ENCODE measurements around the gene NAB1. TPM values are rescaled to one million over a fixed set of nuclear protein-coding genes. Genes with fewer than 3 reads are reported as not detected.
A peak's percentile ranks its signal among the peaks of the same experiment; 100 is the strongest.

Gene NAB1
- total RNA-seq, 1 experiment from 2014 or later = 17.0 TPM

GRCh38 chr2:190678444-190679162 lies 29.7 kb downstream of the NAB1 start:
- CTCF ChIA-PET = interaction anchor here (0.6 kb wide), 1 partner anchor 1617 kb away, joined by 5 read pairs; no protein-coding TSS in a partner anchor

GRCh38 chr2:190679391-190679790 lies 30.5 kb downstream of the NAB1 start:
- Histone ChIP-seq H3K27ac (no peak overlapping the region), H3K9me2 (ENCODE audit: insufficient read depth) (no peaks in the 10 kb centered on the region), H3F3A (ENCODE audit: insufficient read depth, low read depth) (no peaks in the 10 kb centered on the region; the same call in 1 of the 2 replicates), H4K20me1 (ENCODE audit: insufficient read depth) (no peaks in the 10 kb centered on the region), H3K4me1 (replicated peaks; ENCODE audit: insufficient read depth) (no peaks in the 10 kb centered on the region), H3K36me3 (ENCODE audit: low read depth) (no peaks in the 10 kb centered on the region), H3K9me3 (ENCODE audit: insufficient read depth, low read depth) (no peaks in the 10 kb centered on the region), H3K27me3 (ENCODE audit: insufficient read depth, low read depth) (no peaks in the 10 kb centered on the region), H3K4me3 (no peak overlapping the region), H2AFZ (no peak overlapping the region), H3K4me2 (no peak overlapping the region), H3K79me2 (ENCODE audit: low read depth) (no peaks in the 10 kb centered on the region)
- no TSS peak for BruUV-seq (replicated peaks)
- intact Hi-C loops (cut with micrococcal nuclease; ENCODE audit: unreplicated experiment) = no loop called here
- ChIA-PET CTCF (interaction anchor here (0.6 kb wide), 1 partner anchor 1618 kb away, joined by 5 read pairs; no protein-coding TSS in a partner anchor), POLR2A (ENCODE audit: unreplicated experiment) (no interaction called here)
- no peak for DNase-seq
- no peak for TF ChIP-seq EZH2 (IDR thresholded peaks at IDR 0.05; ENCODE audit: low read depth)
- no peak for TF ChIP-seq CTCF (conservative IDR thresholded peaks at IDR 0.05)

More at GRCh38 chr2:190678444-190679162, 29.7 kb downstream of the NAB1 start:
- no peaks in the 10 kb centered on the region for H4K20me1 ChIP-seq (ENCODE audit: insufficient read depth)
- no peak overlapping the region for H3K4me2 ChIP-seq
- DNase-seq = no peak
- H2AFZ ChIP-seq = no peak overlapping the region
- no peak overlapping the region for H3K4me3 ChIP-seq
- intact Hi-C loops (cut with micrococcal nuclease; ENCODE audit: unreplicated experiment) = no loop called here
- no peaks in the 10 kb centered on the region for H3K9me3 ChIP-seq (ENCODE audit: insufficient read depth, low read depth)
- POLR2A ChIA-PET (ENCODE audit: unreplicated experiment) = no interaction called here
- no peaks in the 10 kb centered on the region; the same call in 1 of the 2 replicates for H3F3A ChIP-seq (ENCODE audit: insufficient read depth, low read depth)
- no peak overlapping the region for H3K27ac ChIP-seq
- BruUV-seq (replicated peaks) = no TSS peak
- H3K9me2 ChIP-seq (ENCODE audit: insufficient read depth) = no peaks in the 10 kb centered on the region
- TF ChIP-seq CTCF (conservative IDR thresholded peaks at IDR 0.05) = no peak
- no peak for TF ChIP-seq EZH2 (IDR thresholded peaks at IDR 0.05; ENCODE audit: low read depth)
- H3K27me3 ChIP-seq (ENCODE audit: insufficient read depth, low read depth) = no peaks in the 10 kb centered on the region
- H3K79me2 ChIP-seq (ENCODE audit: low read depth) = no peaks in the 10 kb centered on the region
- H3K4me1 ChIP-seq (replicated peaks; ENCODE audit: insufficient read depth) = no peaks in the 10 kb centered on the region
- H3K36me3 ChIP-seq (ENCODE audit: low read depth) = no peaks in the 10 kb centered on the region

- H3K4me2 ChIP-seq = no peak overlapping the region
- no peak overlapping the region for H3K4me3 ChIP-seq
- POLR2A ChIA-PET (ENCODE audit: unreplicated experiment) = no interaction called here
- no peaks in the 10 kb centered on the region for H3K9me3 ChIP-seq (ENCODE audit: insufficient read depth, low read depth)
- TF ChIP-seq EZH2 (IDR thresholded peaks at IDR 0.05; ENCODE audit: low read depth) (no peak), CTCF (conservative IDR thresholded peaks at IDR 0.05) (peak; percentile 31; the same call in 1 of the 2 replicates)
- H3K9me2 ChIP-seq (ENCODE audit: insufficient read depth) = no peaks in the 10 kb centered on the region
- peak in 1 of 2 experiments; percentile 18 for DNase-seq
- no peaks in the 10 kb centered on the region for H3K4me1 ChIP-seq (replicated peaks; ENCODE audit: insufficient read depth)
- no peaks in the 10 kb centered on the region for H3K79me2 ChIP-seq (ENCODE audit: low read depth)
- H3K27ac ChIP-seq = no peak overlapping the region
- no peaks in the 10 kb centered on the region for H4K20me1 ChIP-seq (ENCODE audit: insufficient read depth)
- no peaks in the 10 kb centered on the region for H3K36me3 ChIP-seq (ENCODE audit: low read depth)
- no peak overlapping the region for H2AFZ ChIP-seq
- intact Hi-C loops (cut with micrococcal nuclease; ENCODE audit: unreplicated experiment) = no loop called here
- no peaks in the 10 kb centered on the region; the same call in 1 of the 2 replicates for H3F3A ChIP-seq (ENCODE audit: insufficient read depth, low read depth)
- no peaks in the 10 kb centered on the region for H3K27me3 ChIP-seq (ENCODE audit: insufficient read depth, low read depth)
- CTCF ChIA-PET = no interaction called here
- BruUV-seq (replicated peaks) = no TSS peak
Measured at GRCh38 chr2:190679813-190680591, 31.1 kb downstream of the NAB1 start.

All from PC-9 (cell line).